Measurements from ENCODE around the gene OPCML. TPM values are rescaled to one million over a fixed set of nuclear protein-coding genes. Genes with fewer than 3 reads are reported as not detected.

Gene OPCML
- total RNA-seq, 1 donor from 2014 or later: 0.12 TPM

DNA sequence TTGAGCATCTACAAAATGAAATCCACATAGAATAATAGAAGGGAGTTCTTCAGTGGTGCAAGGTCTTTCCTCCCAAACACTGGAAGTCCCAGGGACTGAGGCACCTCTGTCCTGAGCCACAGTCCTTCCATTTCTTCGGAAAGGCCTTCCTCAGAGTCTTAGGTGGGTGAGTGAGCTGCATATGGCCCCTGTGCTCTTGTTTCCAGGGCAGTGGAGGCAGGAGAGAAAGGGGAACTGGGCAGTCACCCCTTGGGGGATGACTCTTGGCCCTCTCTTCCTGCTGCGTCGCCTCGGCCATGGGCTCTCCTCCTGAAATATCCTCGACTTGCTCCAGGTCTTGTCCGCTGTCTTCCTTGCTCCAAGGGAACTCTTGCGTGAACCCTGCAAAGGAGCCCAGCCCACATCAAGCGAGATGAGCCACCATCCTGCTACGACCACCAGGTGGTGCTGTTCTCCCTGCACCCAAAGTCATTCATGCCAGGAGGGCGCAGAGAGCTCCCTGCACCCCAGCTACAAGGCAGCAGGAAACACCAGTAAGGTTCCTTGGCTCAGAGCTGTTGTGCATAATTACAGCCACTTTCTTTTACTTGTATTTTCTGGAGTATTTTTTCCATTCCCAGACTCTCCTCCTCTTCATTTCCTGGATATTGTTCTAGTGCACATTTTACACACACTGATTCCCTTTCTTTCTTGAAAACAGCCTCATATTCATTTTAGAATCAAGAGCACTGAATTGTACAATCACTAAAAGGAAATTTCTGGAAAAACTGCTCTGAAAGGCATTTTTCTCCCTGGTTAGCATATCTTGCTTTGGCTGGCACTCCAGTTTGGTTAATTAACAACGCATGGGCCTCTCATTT is 397.8 kb downstream of the OPCML start:
- intact Hi-C loops (cut with DNase I): no loop called here
- peak; percentile 79 to 86 for ATAC-seq
- TF ChIP-seq, protein P1, sequence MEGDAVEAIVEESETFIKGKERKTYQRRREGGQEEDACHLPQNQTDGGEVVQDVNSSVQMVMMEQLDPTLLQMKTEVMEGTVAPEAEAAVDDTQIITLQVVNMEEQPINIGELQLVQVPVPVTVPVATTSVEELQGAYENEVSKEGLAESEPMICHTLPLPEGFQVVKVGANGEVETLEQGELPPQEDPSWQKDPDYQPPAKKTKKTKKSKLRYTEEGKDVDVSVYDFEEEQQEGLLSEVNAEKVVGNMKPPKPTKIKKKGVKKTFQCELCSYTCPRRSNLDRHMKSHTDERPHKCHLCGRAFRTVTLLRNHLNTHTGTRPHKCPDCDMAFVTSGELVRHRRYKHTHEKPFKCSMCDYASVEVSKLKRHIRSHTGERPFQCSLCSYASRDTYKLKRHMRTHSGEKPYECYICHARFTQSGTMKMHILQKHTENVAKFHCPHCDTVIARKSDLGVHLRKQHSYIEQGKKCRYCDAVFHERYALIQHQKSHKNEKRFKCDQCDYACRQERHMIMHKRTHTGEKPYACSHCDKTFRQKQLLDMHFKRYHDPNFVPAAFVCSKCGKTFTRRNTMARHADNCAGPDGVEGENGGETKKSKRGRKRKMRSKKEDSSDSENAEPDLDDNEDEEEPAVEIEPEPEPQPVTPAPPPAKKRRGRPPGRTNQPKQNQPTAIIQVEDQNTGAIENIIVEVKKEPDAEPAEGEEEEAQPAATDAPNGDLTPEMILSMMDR (IDR thresholded peaks at IDR 0.05): peak; percentile 86

DNA sequence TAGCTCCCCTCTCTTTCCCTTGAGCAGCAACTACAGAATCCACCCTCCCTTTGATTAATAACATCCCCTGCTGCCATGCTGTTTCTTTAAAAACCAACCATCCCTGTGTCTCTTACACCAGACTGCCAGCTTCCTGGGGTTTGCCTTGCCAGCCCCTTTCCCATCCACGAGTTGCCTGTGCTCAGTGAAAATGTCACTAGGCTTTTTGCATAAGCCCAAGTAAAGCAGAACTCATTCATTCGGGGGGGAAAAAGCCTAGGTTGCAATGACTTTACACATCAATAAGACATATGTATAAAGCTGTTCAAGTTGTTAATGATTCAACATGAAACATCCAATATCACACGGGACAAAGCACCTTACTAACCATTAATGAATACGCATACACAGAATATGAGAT is 398.7 kb downstream of the OPCML start:
- Histone ChIP-seq H3K27me3 (ENCODE audit: low read depth) (no peaks in the 10 kb centered on the region), H3K27ac (no peak overlapping the region), H3K4me3 (no peak overlapping the region), H3K9me3 (no peaks in the 10 kb centered on the region), H3K4me1 (no peaks in the 10 kb centered on the region), H3K36me3 (no peaks in the 10 kb centered on the region)
- intact Hi-C loops (cut with DNase I): no loop called here
- DNase-seq: no peak
- no peak for ATAC-seq
- TF ChIP-seq, protein P1 (IDR thresholded peaks at IDR 0.05): no peak

More for the DNA sequence above, 397.8 kb downstream of the OPCML start:
- H3K4me1 ChIP-seq: no peaks in the 10 kb centered on the region
- no peaks in the 10 kb centered on the region for H3K36me3 ChIP-seq
- no peaks in the 10 kb centered on the region for H3K9me3 ChIP-seq
- no peak overlapping the region for H3K27ac ChIP-seq
- DNase-seq: peak; percentile 67
- no peak overlapping the region for H3K4me3 ChIP-seq
- H3K27me3 ChIP-seq (ENCODE audit: low read depth): no peaks in the 10 kb centered on the region

DNA sequence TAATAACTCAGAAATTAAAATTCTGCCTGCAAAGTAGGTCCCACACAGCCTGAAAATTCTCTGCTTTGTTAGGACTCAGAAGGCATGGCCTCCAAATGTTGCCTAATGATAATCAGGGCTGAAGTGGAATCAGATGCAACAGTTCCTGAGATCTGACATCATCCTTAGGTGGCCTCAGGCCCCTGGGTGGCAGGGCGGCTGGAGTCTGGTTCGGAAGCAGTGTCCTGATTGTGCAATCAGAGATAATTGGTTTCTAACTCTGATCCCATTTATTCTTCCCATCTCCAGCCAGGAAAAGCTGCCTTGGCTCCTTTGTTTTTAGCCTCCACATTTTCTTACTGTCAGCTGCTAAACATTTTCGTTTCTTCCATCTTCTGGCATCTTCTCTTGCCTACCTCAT is 399.3 kb downstream of the OPCML start:
- ATAC-seq (no peak), DNase-seq (no peak)
- no peak overlapping the region for H3K27ac ChIP-seq
- H3K4me1 ChIP-seq: no peaks in the 10 kb centered on the region
- intact Hi-C loops (cut with DNase I): no loop called here
- TF ChIP-seq, protein P1 (IDR thresholded peaks at IDR 0.05): no peak
- H3K36me3 ChIP-seq: no peaks in the 10 kb centered on the region
- no peak overlapping the region for H3K4me3 ChIP-seq
- no peaks in the 10 kb centered on the region for H3K27me3 ChIP-seq (ENCODE audit: low read depth)
- H3K9me3 ChIP-seq: no peaks in the 10 kb centered on the region

DNA sequence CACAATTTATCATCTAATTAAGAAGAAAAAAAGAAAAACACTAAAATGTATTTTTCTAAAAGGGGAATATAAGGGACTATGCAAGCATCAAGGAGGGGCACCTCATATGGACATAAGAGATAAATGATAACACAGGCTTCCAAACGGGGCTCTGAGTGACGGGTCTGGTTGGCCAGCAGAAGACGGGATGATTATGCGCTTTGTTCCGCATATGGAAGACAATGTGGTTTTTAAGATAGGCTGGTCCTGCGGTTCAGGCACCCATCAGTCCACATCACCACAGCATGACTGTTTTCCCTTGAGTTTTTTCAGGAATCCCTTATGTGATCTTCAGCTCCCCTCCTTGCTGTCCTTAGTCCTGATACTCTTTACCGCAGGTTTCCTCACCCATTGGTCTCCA is 404.6 kb downstream of the OPCML start:
- Histone ChIP-seq H3K36me3 (no peaks in the 10 kb centered on the region), H3K4me1 (no peaks in the 10 kb centered on the region), H3K27ac (no peak overlapping the region), H3K9me3 (no peaks in the 10 kb centered on the region), H3K27me3 (ENCODE audit: low read depth) (peaks cover 6% of the 10 kb centered on the region), H3K4me3 (no peak overlapping the region)
- TF ChIP-seq, protein P1 (IDR thresholded peaks at IDR 0.05): no peak
- ATAC-seq (no peak), DNase-seq (no peak)
- intact Hi-C loops (cut with DNase I): no loop called here

DNA sequence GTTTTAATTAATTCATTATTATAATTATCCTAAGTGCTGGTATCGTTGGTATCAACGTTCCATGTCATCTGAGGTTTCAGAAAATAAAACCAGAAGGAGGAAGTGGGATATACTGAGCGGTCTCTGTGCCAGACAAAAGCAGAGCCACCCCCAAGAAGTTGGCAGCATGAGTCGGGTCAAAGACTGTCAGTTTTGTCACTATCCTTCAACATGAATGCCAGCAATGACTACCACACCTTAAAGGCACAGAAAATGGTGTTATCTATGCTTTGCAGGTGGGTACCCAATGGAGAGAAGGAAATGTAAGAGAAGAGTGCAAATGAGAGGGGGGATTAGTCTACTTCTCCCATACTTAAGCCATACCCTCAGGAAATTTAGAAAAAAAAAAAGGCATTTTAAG is 408.5 kb downstream of the OPCML start:
- DNase-seq: no peak
- no peaks in the 10 kb centered on the region for H3K4me1 ChIP-seq
- TF ChIP-seq, protein P1 (IDR thresholded peaks at IDR 0.05): no peak
- intact Hi-C loops (cut with DNase I): no loop called here
- no peak overlapping the region for H3K27ac ChIP-seq
- no peak overlapping the region for H3K4me3 ChIP-seq
- peaks cover 6% of the 10 kb centered on the region for H3K27me3 ChIP-seq (ENCODE audit: low read depth)
- no peaks in the 10 kb centered on the region for H3K9me3 ChIP-seq
- no peak for ATAC-seq
- no peaks in the 10 kb centered on the region for H3K36me3 ChIP-seq

Measured in lower lobe of right lung (tissue), 2 donors.